Hepatic stellate cell (primary cell): ENCODE measurements around the gene IER5.

Experiments used
- DNase-seq: peaks from one replicate; pipeline ENCODE4 v3.0.0; 2011; ENCODE audit warnings: low spot score

The IER5 gene

DNA sequence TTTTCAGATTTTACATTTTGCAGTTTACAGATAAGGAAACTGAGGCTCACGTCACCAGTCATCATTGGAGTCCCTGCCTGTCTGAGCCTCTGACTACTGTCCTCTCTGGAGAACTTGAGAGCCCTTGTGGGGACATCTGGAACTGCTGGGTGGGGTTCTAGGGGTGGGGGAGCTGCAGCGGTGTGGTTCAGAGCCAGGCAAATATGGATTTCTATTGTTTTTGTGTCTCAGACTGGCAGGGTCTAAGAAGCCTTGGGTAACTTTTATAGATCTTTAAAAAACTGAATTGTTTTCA lies 46.9 kb downstream of the IER5 start:
- no peak for DNase-seq

DNA sequence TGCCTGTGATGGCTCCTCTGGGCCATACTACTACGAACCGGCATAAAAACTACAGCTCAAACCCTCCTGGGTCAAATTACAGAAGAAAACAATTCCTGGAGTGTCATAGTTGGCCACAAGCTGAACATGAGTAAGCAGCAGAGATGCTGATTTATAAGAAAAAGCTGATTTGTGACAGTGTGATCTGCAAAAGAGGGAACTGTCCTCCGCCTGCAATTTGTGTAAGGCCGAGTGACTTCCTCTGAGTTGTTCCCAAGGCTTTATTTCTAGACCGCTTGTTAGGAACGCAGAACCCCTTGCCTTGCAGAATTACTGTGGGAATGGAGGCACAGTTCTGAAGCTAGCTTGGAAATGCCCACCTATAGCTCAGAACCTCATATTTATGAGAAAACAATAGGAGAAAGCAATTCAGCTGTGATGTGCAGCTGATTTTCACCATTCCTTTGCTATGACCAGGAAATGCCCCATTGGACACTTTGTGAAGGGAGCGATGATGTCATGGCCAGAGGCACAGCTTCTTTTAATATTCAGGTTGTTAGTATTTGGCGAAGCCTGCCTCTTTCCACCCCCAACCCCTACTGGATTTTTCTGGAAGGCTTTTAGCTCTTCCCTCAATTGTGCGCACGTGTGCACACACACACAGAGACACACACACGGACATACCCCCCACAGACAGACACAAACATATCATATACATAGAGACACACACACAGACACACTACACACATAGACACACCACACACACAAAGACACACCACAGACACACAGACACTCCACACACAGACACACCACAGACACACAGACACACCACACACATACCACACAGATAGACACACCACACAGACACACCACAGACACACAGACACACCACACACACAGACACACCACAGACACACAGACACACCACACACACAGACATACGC lies 47.6 kb downstream of the IER5 start:
- DNase-seq: peak; percentile 83

DNA sequence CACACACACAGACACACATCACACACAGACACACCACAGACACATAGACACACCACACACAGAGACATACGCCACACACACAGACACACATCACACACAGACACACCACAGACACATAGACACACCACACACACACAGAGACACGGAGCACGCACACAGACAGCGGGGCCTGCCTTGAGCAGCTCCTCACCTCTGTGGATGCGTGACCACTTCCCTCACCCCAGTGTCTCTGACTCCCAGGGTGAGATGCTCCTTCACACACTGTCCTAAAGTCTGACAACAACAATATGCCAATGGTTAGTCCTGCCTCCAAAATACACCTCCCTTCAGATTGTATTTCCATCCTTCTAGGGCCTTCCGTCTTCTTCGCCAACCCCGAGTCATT lies 48.2 kb downstream of the IER5 start:
- no peak for DNase-seq

GRCh38 chr1:181137217-181137743 lies 48.8 kb downstream of the IER5 start:
- no peak for DNase-seq

DNA sequence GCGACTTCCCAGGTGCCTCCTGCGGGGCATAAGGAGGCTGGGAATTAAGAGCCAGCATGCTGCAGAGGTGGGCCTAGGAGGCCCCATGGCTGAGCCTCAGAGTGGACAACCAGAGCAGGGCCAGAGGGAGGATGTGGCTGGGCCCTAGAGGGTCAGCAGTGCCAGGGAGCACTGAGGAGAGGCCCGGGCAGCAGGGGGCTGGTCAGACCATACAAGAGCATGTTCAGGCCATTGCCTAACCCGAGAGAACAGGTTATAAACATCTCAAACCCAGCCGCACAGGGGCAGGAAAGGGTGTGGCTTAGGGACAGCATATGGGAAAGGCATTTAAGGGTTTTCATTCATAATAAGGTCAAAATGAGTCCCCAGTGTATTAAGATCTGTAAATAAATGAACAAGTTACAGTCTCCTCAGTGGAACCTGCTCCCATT lies 51.1 kb downstream of the IER5 start:
- peak; percentile 65 for DNase-seq

DNA sequence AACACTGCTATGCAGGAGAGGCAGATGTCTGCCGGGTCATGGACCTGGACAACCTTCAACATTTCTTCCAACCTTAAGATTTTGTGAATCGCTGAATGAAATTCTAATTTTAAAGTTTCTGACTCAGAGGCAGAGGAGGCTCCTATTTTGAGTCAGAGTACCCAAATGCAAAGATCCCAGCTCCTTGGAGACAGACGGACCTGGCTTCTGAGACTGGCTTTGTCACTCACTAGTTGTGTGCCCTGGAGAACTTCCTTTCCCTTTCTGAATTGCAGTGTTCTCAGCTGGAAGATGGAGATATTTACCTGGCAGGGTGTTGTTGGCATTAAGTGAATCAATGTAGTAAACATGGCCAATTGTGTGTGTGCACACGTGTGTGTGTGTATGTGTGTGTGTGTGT lies 51.9 kb downstream of the IER5 start:
- DNase-seq: no peak

DNA sequence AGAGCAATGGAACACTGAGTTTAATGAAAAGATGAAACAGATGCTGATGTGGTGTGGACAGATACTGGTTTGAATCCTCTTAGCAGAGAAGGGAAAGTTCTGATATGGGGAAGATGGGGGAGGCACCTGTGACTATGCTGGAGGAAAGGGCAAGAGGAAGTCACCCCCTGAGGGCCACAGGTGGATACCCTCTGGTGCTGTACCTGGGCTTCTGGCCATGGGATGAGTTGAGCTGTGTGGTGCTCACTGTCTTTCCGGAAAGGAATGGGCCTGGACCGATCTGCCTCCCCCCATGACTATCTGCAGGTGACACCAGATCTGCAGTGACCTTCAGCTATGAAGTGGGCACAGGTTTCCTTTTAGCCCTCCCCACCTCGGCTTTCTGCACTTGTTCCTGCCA lies 52.4 kb downstream of the IER5 start:
- no peak for DNase-seq

- peak; percentile 79 for DNase-seq
These were observed 53.0 kb downstream of the IER5 start for GRCh38 chr1:181141431-181141910.
